AG04450 (cell line): ENCODE results near the gene PRDM7. TPM values are rescaled to one million over a fixed set of nuclear protein-coding genes. Genes with fewer than 3 reads are reported as not detected.
A peak's percentile ranks its signal among the peaks of the same experiment; 100 is the strongest.

Experiments used
- CTCF ChIA-PET: fragments of 300-600, 350-600 bp; formaldehyde crosslinking; extraction: SDS; loops from one replicate; lab custom pipeline; 2022; ENCODE audit warnings: antibody characterized with exemption, inconsistent platforms; lab: Charles Lee
- POLR2A ChIA-PET: fragments of 350-600 bp; formaldehyde crosslinking; extraction: SDS; loops from one replicate; lab custom pipeline; 2021; ENCODE audit warnings: antibody characterized with exemption, inconsistent platforms; lab: Yijun Ruan, JAX
- DNase-seq: peaks from one replicate; pipeline ENCODE4 v3.0.0-alpha.2; 2011; ENCODE audit warnings: low read depth, low spot score
- H3K27ac ChIP-seq: one replicate; pipeline ENCODE4 v1.5.1; 2012; ENCODE audit warnings: low read depth, low read length, control low read depth
- H3K27me3 ChIP-seq: one replicate; pipeline ENCODE4 v1.6.0; 2012; ENCODE audit warnings: low read length; ENCODE audit not compliant: control insufficient read depth, insufficient read depth
- H3K4me3 ChIP-seq: 2 replicates; pipeline ENCODE4 v1.5.1; 2011; ENCODE audit warnings: mild to moderate bottlenecking, low read depth, low read length, control low read depth
- H3K9me3 ChIP-seq: 2 replicates; pipeline ENCODE4 v1.5.1; 2012; ENCODE audit warnings: low read length; ENCODE audit not compliant: control insufficient read depth, insufficient read depth
- polyA plus RNA-seq: library from polyadenylated mRNA; depleted of rRNA; stranded (reverse); fragments of >200 nt; gene quantifications from 2 replicates; pipeline ENCODE4 v1.2.3, GENCODE V29; 2011
- TF ChIP-seq, protein P1 (sequence below): IDR thresholded peaks from 2 replicates; pipeline ENCODE4 v1.5.1; 2011; ENCODE audit warnings: low read depth, low read length, control low read depth, inconsistent platforms

The PRDM7 gene
- polyA plus RNA-seq, 1 experiment: not detected

DNA sequence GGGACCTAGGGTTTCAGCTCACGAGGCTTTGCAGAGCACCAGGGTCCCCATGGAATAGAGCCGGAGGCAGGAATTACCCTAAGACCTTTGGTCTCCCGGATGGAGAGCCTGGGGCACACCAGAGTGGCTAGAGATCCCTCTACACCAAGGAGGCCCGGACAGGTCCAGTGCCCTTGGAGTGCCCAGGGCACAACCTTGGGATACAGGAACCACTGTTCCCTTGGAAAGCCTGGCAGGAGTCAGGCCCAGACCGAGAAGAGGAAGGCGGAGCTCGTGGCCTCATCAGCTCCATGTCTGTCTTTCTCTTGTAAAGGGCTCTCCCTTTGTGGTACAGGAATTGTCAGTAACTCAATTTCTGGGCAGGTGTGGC, 54.1 kb downstream of the PRDM7 start:
- no peaks in the 10 kb centered on the region; the same call in 1 of the 2 replicates for H3K9me3 ChIP-seq
- H3K27ac ChIP-seq: peak overlapping the region; percentile 31
- POLR2A ChIA-PET: no interaction called here
- CTCF ChIA-PET: no interaction called here
- H3K27me3 ChIP-seq: no peaks in the 10 kb centered on the region
- DNase-seq: no peak
- TF ChIP-seq, protein P1, sequence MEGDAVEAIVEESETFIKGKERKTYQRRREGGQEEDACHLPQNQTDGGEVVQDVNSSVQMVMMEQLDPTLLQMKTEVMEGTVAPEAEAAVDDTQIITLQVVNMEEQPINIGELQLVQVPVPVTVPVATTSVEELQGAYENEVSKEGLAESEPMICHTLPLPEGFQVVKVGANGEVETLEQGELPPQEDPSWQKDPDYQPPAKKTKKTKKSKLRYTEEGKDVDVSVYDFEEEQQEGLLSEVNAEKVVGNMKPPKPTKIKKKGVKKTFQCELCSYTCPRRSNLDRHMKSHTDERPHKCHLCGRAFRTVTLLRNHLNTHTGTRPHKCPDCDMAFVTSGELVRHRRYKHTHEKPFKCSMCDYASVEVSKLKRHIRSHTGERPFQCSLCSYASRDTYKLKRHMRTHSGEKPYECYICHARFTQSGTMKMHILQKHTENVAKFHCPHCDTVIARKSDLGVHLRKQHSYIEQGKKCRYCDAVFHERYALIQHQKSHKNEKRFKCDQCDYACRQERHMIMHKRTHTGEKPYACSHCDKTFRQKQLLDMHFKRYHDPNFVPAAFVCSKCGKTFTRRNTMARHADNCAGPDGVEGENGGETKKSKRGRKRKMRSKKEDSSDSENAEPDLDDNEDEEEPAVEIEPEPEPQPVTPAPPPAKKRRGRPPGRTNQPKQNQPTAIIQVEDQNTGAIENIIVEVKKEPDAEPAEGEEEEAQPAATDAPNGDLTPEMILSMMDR: no peak
- peak overlapping the region; percentile 79 for H3K4me3 ChIP-seq

DNA sequence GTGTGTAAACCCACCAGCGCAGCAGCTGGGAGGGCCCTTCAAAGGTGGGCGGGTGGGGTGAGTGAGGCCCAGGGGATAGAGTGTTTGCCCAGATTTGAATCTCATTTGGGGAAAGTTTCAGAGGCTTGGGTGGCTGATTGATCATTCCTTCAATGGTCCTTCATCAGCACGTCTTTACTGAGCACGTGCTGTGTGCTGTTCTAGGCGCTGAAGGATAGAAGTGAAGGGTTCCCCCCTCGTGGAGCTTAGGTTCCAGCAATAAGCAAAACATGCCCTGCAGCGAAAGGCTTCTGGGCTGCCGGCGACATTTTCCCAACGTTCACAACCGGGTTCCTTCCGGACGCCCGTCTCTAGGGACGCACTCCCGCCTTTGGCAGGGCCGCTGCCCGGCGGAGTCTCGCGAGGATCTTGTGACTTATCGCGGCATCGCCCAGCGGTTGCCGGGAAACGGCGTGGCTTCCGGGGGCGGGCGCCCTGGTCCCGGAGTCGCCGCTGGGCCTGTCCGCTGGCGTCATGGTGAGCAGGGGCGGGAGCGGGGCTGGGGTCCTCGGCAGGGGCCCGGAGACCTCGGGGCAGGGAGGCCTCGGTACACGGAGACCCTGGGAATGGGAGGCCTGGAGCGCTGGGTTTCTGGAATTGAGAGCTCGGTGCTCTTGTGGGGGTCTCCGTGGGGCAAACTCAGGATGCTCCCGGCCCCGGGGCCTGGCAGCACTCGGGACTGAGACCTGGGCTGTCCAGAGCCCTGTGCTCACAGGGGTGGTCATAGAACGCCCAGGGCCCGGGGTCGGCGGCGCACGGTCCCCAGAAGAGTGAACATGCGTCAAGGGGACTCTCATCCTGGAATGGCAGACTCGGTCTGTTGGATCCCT, 54.7 kb downstream of the PRDM7 start:
- TF ChIP-seq, protein P1: no peak
- H3K4me3 ChIP-seq: peak overlapping the region; percentile 79
- CTCF ChIA-PET: no interaction called here
- POLR2A ChIA-PET: no interaction called here
- no peaks in the 10 kb centered on the region; the same call in 1 of the 2 replicates for H3K9me3 ChIP-seq
- DNase-seq: peak; percentile 55
- H3K27me3 ChIP-seq: no peaks in the 10 kb centered on the region
- H3K27ac ChIP-seq: peak overlapping the region; percentile 31

DNA sequence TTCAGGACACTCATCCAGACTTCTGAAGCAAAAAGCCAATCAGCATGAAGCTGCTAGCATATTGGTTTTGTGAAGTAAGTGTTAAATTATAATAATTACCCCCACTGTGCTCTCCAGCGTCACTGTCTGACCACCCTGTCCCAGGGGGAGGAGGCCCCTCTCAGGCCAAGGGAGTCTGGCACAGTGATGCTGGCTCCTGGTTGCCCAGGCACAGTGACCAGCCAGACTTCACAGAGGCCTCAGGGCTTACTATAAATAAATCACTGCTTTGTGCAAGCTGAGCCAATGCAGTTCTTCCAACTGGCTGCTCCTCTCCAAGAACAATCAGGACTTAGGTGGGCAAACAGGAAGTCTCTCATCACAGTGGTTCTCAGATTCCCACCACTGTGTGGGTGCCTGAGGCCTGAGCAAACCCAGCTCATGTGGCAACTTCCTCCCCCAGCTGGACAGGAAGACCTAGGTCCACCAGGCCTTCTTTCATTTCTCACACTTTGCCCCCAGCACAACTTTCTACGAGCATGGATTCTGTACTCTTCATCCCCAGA, 56.2 kb downstream of the PRDM7 start:
- Histone ChIP-seq H3K9me3 (no peaks in the 10 kb centered on the region; the same call in 1 of the 2 replicates), H3K27me3 (no peaks in the 10 kb centered on the region), H3K4me3 (no peak overlapping the region), H3K27ac (peak overlapping the region; percentile 65)
- ChIA-PET CTCF (no interaction called here), POLR2A (interaction anchor here (0.6 to 1.1 kb wide), 4 partner anchors 47 to 180 kb away, joined by 3 to 8 read pairs (median 4); no protein-coding TSS in a partner anchor)
- peak; percentile 15 for DNase-seq
- TF ChIP-seq, protein P1: no peak

DNA sequence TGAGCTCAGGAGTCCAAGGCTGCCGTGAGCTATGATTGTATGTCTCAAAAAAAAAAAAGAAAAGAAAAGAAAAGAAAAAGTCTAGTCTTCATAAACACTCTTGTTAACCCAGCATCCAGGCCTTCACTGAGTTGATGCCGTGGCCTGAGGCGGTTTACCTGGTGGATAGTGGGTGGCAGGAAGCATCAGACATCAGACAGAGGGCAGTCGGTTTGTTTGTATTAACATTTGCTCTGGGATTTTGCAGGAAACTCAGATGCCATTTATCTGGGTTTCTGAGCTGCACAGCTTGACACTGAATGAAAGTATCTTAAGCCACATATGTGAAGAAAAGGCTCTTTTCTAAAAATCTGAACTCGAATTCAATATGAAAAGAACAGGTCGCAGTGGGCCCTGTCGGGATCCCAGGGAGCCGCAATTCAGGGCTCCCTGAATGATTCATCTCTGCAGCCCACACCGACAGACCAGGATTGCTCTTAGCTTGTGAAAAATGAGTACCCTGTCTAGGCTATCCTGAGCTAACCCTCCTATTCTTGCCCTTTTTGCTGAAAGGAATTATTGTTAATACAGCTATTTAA, 56.8 kb downstream of the PRDM7 start:
- DNase-seq: no peak
- CTCF ChIA-PET: interaction anchor here (0.6 kb wide), 2 partner anchors 21 to 342 kb away, joined by 3 to 4 read pairs; no protein-coding TSS in a partner anchor
- Histone ChIP-seq H3K4me3 (peak overlapping the region; percentile 64), H3K27ac (peak overlapping the region; percentile 73), H3K9me3 (no peaks in the 10 kb centered on the region; the same call in 1 of the 2 replicates), H3K27me3 (no peaks in the 10 kb centered on the region)
- TF ChIP-seq, protein P1: no peak
- POLR2A ChIA-PET: interaction anchor here (0.6 to 1.1 kb wide), 3 partner anchors 46 to 179 kb away, joined by 3 to 6 read pairs (median 3); no protein-coding TSS in a partner anchor
